GM11168 (cell line): ENCODE results near the gene GABRD.

ENCODE experiments used
- in situ Hi-C: fragments of 300-500 bp; cut with MboI; formaldehyde crosslinking; loops from one replicate; pipeline ENCODE4 v1.12.0; 2022; ENCODE audit warnings: low sequenced_read_pairs; ENCODE audit not compliant: unreplicated experiment

The GABRD gene

DNA sequence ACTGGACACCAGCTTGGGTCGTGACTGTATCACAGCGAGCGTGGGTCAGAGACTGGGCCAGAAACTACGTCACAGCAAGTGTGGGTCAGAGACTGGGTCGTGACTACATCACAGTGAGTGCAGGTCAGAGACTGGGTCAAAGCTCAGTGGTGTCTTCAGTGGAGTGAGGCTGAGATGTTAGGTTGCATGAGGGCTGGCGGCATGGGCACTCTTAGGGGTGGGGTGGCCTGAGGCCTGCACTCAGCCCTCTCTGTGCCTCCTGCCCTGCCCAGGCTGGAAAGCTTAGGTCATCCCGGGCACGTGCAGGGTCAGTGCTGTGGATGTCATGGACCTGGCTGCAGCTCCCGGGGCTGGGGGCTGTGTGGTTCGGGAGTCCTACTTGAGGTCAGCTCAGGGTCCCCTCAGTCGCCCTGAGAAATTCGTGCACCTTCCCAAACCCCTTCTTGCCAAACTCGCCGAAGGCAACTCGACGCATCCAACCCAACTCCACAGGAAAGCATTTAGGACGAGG lies 34.5 kb upstream of the GABRD start:
- in situ Hi-C loops, result no loop called here

DNA sequence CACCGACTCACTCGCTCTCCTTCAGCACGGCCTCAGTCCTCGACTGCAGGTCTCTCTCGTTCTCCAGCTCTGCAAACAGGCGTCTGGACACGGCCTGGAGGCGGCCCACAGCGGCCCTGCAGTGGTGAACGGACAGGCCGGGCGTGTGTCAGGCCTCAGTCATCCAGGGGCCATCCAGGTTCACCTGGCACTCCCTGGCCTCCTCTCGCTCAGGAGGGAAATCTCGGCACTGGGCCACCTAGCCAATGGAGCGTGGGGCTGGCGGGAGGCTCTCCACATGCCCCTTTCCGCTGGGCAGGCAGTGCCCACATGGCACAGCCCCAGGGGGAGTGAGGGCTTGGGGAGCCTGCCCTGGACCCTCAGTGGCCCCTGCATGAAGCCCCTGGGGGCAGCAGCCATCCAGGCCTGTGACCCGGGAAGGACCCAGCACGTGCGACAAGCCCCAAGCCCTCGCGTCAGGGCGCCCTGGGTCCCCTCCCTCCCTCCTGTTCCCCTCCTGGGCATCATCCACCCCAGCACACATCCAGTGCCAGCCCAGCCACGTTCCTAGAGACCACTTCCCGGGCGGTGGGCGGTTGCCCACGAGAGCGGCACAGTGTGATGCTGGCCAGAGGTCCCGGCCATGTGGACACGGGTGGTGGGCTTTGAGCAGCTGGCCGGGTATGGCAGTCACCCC lies 33.6 kb upstream of the GABRD start:
- in situ Hi-C loops, result no loop called here

DNA sequence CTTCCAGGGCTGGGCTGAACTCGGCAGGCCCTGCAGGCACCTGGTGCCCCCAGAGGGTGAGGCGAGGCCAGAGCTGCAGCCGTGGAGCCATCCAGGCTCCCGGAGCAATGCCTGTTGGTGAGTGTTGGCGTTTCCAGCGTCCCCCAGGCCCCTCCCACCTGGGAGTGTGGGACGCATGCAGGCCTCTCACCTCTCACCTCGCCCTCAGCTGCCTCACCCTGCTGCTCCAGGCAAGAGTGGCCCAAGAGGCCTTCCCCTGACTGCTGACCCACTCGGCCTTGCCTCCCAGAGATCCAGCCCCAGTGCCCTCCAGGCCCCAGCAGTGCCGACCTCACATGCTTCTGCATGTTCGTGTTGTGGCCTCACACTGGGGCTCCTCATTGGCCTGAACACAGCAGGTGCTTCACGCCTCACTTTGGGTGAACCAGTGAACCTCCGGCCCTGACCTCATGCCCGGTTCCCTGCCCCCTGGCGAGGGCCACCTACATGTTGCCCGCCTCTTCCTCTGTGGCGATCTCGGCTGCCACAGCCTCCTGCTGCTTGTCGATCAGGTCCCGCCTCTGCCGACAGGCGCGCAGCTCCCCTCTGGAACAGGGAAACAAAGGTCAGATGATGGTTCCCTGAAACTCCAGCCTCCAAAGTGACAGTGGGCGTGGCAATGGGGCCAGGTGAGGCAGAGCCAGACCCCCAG lies 32.5 kb upstream of the GABRD start:
- in situ Hi-C loops, result no loop called here

DNA sequence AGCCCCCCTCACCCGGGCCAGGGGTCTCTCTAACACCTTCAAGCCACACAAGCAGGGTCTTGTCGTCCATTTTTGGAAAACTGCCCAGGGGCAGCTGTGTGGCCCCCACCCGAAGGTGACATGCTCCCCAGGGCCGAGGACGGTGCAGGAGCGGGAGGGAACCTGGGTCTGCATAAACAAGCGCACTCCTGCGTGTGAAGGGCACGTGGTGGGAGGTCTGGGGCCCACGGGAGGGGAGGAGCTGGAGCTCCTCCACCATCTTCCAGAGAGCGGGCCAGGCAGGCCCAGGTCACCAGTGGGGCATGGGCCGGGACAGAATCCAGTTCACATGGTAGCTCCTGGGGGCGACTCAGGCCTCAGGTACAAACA lies 32.0 kb upstream of the GABRD start:
- in situ Hi-C loops, result no loop called here

DNA sequence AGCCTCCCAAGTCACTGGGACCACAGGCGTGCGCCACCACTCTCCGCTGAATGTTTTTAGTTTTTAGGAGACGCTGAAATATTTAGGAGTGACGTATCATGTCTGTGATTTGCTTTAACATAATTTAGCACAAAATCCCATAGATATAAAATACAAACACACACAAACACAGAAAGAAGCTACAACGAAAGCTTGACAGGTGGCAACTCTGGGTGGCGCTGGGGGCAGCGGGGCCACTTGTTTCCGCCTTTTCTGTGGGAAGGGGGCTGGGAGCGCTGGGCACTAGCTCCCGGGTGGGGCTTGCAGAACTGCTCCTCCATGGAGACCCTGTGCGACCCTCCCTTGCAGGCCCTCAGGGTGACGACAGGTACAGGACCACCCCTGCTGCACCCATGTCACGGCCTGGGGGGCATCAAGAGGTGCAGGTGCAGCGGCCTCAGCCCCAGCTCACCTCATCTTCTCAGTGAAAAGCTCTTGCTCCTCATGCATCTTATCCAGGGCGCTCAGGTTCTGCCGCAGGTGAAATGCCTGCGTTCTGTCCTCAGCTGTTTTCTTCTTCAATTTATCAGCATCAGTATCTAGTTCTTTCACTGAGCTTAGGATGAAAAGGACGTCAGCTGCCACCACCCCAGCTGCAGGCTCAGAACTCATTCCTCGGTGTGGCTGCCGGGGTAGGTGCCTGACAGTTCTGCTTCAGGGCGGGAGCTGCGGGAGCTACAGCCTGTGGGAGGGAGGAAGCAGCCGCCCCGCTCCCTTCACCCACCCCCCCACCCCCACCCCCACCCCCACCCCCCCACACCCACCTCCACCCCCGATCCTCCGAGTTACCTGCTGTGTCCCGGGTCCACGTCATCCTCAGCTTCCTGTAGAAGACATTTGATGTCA lies 30.8 kb upstream of the GABRD start:
- in situ Hi-C loops, result no loop called here

DNA sequence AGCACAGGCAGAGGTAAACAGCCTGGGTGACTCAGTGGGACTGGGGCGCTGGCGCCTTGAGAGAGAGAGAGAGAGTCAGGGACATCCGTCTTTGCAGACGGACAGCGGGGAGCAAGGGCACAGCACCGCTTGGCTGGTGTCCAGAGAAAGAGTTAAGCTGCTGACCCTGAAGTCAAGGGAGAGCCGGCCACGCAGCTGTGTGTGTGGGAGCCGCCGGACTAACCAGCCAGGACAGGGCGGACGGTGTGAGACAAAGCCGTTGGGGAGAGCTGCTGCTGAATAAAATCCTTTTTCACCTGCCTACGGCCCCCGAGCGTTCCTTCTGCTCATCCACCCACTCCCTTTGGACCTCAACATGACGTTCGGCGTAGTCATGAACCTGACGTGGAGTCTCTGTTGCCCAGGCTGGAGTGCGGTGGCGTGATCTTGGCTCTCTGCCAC lies 30.0 kb upstream of the GABRD start:
- in situ Hi-C loops, result no loop called here

DNA sequence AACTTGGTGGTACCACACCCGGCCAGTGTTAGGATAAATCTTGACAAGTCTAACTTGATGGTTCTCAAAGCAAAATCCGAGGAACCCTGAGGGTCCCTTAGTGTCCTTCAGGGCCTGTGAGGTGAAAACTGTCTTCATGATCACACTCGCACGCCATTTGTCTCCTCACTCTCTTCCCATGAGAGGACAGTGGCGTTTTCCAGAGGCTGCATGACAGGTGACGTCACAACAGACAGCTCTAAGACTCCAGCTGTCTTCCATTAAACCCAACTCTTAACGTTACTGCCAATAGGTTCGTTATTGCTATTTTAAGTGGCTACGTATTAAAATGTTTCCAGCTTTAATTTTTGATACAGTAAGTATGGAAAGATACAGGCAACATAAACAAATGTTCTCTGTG lies 29.4 kb upstream of the GABRD start:
- in situ Hi-C loops, result no loop called here

DNA sequence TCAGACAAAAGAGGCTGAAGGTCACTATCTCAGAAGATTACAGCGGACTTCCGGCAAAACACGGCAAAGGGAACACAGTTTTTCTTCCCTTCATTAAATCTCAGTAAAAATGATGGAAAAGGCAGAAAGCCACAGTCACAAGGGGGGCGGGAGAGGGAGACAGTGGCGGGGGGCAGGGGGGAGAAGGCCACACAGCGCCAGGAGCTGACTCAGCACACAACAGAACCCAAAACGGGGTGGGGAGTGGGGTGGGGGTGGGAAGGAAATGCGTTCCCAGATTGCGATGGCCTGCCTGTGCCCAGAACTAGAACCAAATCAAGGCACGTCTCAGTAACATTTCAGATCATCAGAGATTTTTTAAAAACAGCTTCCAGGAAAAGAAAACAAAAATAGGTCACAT lies 28.9 kb upstream of the GABRD start:
- in situ Hi-C loops, result no loop called here

DNA sequence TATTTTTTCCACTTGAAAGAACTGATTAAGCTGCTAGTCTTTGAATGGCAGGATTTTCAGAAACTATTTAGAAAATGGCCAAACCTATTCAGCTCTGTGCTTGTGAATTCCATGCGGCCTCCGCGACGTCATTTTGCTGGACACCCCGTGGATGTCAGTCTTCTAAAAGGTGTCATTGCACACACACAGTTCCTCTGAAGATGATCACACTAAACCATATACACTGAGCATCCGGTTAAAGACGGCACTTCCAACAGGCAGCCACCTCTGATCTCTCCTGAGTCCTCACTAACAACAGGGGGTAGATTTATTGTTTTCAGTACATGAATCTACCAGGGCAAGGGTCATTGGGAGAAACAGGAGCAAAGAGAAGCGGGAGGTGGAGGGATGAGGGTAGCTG lies 24.6 kb upstream of the GABRD start:
- in situ Hi-C loops, result no loop called here

DNA sequence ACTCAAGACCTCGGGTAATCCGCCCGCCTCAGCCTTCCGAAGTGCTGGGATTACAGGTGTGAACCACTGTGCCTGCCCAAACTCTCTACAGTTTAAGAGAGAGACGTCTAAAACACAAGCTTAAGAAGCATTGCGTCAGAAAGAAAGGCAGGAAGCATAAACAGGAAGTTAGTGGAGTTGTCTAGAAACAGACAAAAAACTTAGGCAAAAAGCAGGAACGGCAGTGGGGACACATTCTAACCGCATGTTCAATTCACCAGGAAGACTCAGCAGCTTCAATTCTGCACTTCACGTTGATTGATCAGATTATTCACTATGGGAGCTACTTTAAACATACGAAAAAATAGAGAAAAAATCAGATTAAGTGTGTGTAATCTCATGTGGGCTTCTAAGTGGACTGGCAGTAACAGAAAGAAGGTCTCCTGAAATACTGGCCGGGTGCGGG lies 22.9 kb upstream of the GABRD start:
- in situ Hi-C loops, result no loop called here

DNA sequence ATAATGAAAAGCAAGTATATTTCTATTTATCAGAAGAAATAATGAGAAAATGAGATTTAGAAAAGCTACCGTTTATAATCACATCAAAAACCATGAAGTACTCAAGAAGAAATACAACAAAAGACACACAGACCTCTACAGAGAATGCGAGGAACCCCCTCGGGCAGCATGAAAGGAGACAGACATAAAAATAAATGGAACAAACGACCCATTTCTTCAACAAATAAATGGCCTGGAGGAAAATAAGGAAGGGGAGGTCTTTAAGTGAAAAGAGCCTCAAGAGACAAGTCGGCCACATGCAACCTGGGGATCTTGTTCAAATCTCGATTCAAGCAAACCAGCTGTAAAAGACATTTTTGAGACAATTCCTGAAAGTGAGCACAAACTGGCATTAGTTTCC lies 21.6 kb upstream of the GABRD start:
- in situ Hi-C loops, result no loop called here

DNA sequence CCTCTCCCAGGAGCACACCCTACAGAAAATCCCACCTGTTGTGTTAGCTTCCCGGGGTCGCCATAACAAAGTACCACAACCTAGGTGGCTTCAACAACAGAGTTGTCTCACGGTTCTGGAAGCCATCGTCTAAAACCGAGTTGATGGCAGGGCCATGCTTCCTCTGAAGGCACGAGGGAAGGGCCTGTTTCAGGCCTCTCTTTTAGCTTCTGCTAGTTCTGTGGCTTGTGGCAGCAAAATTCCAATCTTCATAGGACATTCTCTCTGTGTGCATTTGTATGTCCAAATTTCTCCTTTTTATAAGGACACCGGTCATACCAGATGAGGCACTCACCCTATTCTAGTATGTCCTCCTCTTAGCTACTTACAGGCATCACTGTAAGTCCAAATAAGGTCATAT lies 18.7 kb upstream of the GABRD start:
- in situ Hi-C loops, result no loop called here

DNA sequence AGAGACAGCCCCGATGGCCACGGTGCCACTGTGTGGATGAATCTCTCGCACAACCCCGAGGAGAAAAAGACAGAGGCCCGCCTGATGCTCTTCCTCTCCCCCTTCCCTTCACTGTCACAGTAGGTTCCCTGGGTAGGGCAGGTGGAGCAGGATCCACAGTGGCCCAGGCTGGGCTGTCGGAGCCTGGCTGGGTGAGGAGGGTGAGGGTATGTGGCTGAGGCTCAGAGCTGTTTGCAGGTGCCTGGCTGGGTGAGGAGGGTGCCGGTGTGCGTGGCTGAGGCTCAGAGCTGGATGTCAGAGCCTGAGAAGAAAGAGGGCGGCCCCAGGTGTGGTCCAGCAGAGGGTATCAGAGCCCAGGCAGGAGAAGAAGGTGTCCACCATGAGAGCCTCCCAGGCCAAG lies 18.3 kb upstream of the GABRD start:
- in situ Hi-C loops, result no loop called here

DNA sequence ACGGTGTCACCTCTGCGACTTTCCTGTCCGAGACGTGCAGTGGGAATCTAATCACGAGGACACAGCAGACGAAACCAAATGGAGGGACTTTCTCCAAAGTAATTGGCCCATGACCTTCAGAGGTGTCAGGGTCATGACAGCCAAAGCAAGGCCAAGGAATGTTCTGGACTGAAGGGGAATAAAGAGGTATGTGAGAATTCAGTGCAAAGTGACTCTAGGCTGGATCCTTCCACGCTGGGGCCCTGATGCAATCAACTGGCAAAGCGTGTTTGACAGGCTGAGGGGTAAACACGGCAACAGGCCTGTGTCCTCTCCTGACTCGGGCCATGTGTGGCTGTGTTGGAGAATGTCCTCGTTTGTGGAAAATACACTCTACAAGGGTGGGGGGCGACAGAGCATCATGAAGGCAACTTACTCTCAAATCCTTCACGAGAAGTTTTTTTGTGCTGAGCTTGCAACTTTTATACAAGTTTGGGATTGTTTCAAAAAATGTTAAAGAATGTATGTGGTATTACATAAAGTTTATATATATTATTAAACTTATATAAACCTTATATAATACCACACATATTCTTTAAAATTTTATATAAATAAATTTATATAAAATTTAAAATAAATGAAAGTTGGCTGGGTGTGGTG lies 17.3 kb upstream of the GABRD start:
- in situ Hi-C loops, result no loop called here

DNA sequence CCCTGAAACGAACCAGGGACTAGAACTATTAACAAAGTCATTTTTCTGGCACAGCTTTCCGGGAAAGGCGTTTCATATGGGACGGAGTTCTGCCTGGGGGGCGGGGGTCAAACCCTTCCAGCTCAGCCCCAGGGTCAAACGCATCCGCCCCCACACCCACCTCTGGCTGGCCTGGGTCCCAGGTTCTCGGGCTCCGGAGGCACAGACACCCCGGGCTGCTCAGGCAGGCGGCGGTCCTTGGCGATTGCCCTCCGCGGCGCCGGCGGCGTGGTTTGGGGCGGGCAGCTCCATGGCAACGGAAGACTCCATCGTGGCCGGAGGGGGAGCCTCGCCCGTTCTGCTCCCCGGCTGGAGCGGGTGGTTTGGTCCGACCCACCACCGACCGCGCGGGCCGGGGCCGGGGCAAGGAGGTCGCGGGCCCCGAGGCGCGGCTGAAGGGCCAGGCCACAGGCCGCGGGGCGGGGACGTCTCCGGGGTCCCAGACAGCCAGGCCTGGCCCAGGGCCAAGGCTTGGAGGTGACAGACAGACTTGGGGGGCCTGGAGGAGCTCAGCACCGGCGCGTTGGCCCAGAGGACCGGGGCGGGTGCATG lies 15.5 kb upstream of the GABRD start, which contains the start of gene CFAP74:
Gene CFAP74, minus strand, starts transcription at position 246 of the 591 bp plus-strand sequence. CDS start 12,830 bp downstream, outside the sequence.
- in situ Hi-C loops, result no loop called here

DNA sequence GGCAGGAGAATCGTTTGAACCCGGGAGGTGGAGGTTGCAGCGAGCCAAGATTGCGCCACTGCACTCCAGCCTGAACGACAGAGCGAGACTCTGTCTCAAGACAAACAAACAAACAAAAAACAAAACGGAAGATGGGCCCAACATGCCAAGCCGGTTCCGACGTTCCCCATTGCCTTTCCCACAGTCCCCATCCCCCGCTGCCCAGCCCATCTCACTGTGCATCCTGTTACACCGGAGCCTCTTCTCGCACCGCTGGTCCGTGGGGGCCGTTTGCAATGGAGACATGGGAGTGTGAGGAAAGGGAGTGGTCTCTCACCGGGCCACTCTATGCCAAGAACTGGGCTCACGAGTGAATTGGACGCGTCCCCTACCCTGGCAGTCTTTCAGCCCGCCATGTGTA lies 14.3 kb upstream of the GABRD start:
- in situ Hi-C loops, result no loop called here

DNA sequence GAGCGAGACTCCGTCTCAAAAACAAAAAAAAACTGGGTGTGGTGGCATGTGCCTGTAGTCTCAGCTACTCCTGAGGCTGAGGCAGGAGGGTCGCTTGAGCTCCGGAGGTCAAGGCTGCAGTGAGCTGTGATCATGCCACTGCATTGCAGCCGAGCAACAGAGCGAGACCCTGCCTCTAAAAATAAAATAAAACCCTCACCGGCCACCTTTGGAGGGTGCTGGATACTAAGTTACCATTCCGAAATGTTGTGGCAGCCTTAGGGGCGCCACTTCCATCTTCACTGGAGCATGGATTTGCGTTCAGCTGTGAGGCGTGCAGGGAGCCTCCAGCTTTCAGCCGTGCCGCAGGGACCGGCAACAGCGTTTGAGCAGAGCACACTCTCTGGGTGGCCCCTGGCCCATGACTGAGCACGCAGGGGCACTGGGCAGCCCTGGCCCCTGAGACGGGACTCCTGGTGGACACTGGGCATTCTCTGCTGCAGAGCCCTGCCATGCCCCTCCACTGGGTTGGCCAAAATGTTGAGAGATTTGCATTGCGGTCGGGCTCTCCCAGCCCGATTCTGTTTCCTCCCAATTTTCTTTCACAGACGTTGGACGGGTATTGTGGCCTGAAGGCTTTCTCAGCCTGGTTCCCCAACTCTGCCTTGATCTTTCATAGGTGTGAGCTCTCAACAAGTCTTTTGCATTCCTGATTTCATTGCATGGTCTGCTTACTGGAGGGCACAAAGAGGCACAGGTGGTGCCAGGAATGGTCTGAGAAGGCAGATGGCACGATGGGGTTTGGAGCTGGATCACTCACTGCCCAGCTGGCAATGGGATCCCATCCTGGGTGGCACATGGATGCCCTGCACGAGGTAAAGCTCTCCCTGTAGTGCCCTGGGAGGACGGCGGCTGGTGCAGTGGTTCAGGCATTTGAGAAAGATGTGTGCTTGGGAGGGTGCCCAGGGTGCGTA lies 9.8 kb upstream of the GABRD start:
- in situ Hi-C loops, result no loop called here

DNA sequence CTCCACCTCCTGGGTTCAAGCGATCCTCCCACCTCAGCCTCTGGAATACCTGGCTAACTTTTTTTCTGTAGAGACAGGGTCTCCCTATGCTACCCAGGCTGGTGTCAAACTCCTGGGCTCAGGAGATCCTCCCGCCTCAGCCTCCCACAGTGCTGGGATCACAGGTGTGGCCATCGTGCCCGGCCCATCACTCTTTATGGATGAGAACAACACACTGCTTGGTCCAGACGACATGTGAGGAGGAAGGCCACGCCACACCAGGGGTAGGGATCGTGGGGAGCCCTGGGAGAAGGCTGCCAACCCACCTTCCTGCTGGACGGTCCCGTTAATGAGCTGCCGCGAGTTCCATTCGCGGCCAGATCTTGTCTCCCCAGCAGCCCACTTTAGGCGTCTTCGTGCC lies 5.0 kb upstream of the GABRD start:
- in situ Hi-C loops, result no loop called here
